T-helper 17 cell (primary cell): Measurements from ENCODE around the gene RBM10. TPM values are rescaled to one million over a fixed set of nuclear protein-coding genes. Genes with fewer than 3 reads are reported as not detected.
A peak's percentile ranks its signal among the peaks of the same experiment; 100 is the strongest.

Experiments
- ATAC-seq: fragments of 150-1000 bp; cut with Tn5 transposase; 2 replicates; pipeline ENCODE4 v1.10.0; 2021; ENCODE audit warnings: mild to moderate bottlenecking, moderate library complexity
- DNase-seq, 3 donors: peaks; one replicate each; pipeline versions ENCODE4 v3.0.0 to v3.0.0-alpha.2; 2020 to 2021
- H3K9me3 ChIP-seq: one replicate; pipeline ENCODE4 v1.7.0; 2013; ENCODE audit warnings: low read length, mild to moderate bottlenecking; ENCODE audit not compliant: control insufficient read depth, poor library complexity, severe bottlenecking
- H3K27ac Mint-ChIP-seq: one replicate; pipeline ENCODE4 v1.8.0; 2022; ENCODE audit warnings: mild to moderate bottlenecking, moderate library complexity, mixed read lengths
- H3K27me3 Mint-ChIP-seq: one replicate; pipeline ENCODE4 v1.8.0; 2022; ENCODE audit warnings: mixed read lengths
- H3K36me3 Mint-ChIP-seq: one replicate; pipeline ENCODE4 v1.8.0; 2022; ENCODE audit warnings: low read depth, mixed read lengths
- H3K4me1 Mint-ChIP-seq: one replicate; pipeline ENCODE4 v1.8.0; 2022; ENCODE audit warnings: mild to moderate bottlenecking, mixed read lengths
- H3K4me3 Mint-ChIP-seq: one replicate; pipeline ENCODE4 v1.8.0; 2022; ENCODE audit warnings: mild to moderate bottlenecking, moderate library complexity, mixed read lengths
- total RNA-seq, 4 donors: library from RNA in 2 of 4; stranded (reverse) in 2 of 4; gene quantifications; one replicate each; pipeline ENCODE4 v1.2.3 and lab custom pipeline; 2022 to 2026

Gene RBM10
- total RNA-seq, 2 donors from 2014 or later, result 33.0 to 36.5 TPM

- H3K36me3 Mint-ChIP-seq, result peaks cover 2% of the 10 kb centered on the region
- peak overlapping the region; percentile 31 for H3K4me3 Mint-ChIP-seq
- peaks cover 4% of the 10 kb centered on the region for H3K4me1 Mint-ChIP-seq
- ATAC-seq (no peak), DNase-seq (no peak)
- H3K27me3 Mint-ChIP-seq, result no peaks in the 10 kb centered on the region
- peak overlapping the region; percentile 78 for H3K27ac Mint-ChIP-seq
- H3K9me3 ChIP-seq, result no peaks in the 10 kb centered on the region
Measured at GRCh38 chrX:47187106-47187677, 42.2 kb downstream of the RBM10 start.

GRCh38 chrX:47189906-47190305 is 44.9 kb downstream of the RBM10 start:
- no peaks in the 10 kb centered on the region for H3K27me3 Mint-ChIP-seq
- no peak for ATAC-seq
- peaks cover 5% of the 10 kb centered on the region for H3K36me3 Mint-ChIP-seq
- no peak overlapping the region for H3K27ac Mint-ChIP-seq
- no peak overlapping the region for H3K4me3 Mint-ChIP-seq
- DNase-seq, result no peak
- H3K4me1 Mint-ChIP-seq, result peaks cover 14% of the 10 kb centered on the region
- no peaks in the 10 kb centered on the region for H3K9me3 ChIP-seq

GRCh38 chrX:47190445-47191269 is 45.6 kb downstream of the RBM10 start:
- peak; percentile 53 to 66 (median 56) for DNase-seq

GRCh38 chrX:47191331-47191730 is 46.3 kb downstream of the RBM10 start:
- peak in 2 of 3 donors; percentile 12 to 17 for DNase-seq
- Mint-ChIP-seq H3K4me1 (peaks cover 23% of the 10 kb centered on the region), H3K4me3 (peak overlapping the region; percentile 94), H3K27ac (peak overlapping the region; percentile 97), H3K27me3 (no peaks in the 10 kb centered on the region), H3K36me3 (peaks cover 2% of the 10 kb centered on the region)
- H3K9me3 ChIP-seq, result no peaks in the 10 kb centered on the region
- ATAC-seq, result peak; percentile 5

More at GRCh38 chrX:47190445-47191269, 45.6 kb downstream of the RBM10 start:
- Mint-ChIP-seq H3K36me3 (peaks cover 4% of the 10 kb centered on the region), H3K27ac (peak overlapping the region; percentile 97), H3K27me3 (no peaks in the 10 kb centered on the region), H3K4me3 (peak overlapping the region; percentile 94), H3K4me1 (peaks cover 16% of the 10 kb centered on the region)
- no peaks in the 10 kb centered on the region for H3K9me3 ChIP-seq
- ATAC-seq, result peak; percentile 82

GRCh38 chrX:47191806-47192401 is 46.9 kb downstream of the RBM10 start:
- ATAC-seq, result no peak
- Mint-ChIP-seq H3K27me3 (no peaks in the 10 kb centered on the region), H3K4me3 (peak overlapping the region; percentile 94), H3K36me3 (peaks cover 2% of the 10 kb centered on the region), H3K27ac (peak overlapping the region; percentile 97), H3K4me1 (peaks cover 28% of the 10 kb centered on the region)
- no peak for DNase-seq
- H3K9me3 ChIP-seq, result no peaks in the 10 kb centered on the region

GRCh38 chrX:47193475-47194193 is 48.6 kb downstream of the RBM10 start, which contains the start of gene UBA1:
UBA1 (plus strand) TSS chrX:47193829; CDS start chrX:47198803, 4,974 bp downstream.
- H3K27ac Mint-ChIP-seq, result peak within 1 kb of the TSS; percentile 89
- ATAC-seq (peak; percentile 79), DNase-seq (peak; percentile 75 to 85 (median 84))
- peaks cover 31% of the 10 kb centered on the region for H3K4me1 Mint-ChIP-seq
- H3K36me3 Mint-ChIP-seq, result peaks cover 2% of the 10 kb centered on the region
- H3K27me3 Mint-ChIP-seq, result no peaks in the 10 kb centered on the region
- H3K9me3 ChIP-seq, result no peaks in the 10 kb centered on the region
- H3K4me3 Mint-ChIP-seq, result peak within 1 kb of the TSS; percentile 96

- H3K9me3 ChIP-seq, result no peaks in the 10 kb centered on the region
- H3K4me1 Mint-ChIP-seq, result peaks cover 31% of the 10 kb centered on the region
- DNase-seq (no peak), ATAC-seq (no peak)
- peak overlapping the region; percentile 89 for H3K27ac Mint-ChIP-seq
- H3K4me3 Mint-ChIP-seq, result peak overlapping the region; percentile 96
- peaks cover 2% of the 10 kb centered on the region for H3K36me3 Mint-ChIP-seq
- no peaks in the 10 kb centered on the region for H3K27me3 Mint-ChIP-seq
Measured at GRCh38 chrX:47194194-47194787, 49.3 kb downstream of the RBM10 start.

GRCh38 chrX:47196098-47196497 is 51.1 kb downstream of the RBM10 start:
- no peaks in the 10 kb centered on the region for H3K9me3 ChIP-seq
- Mint-ChIP-seq H3K36me3 (peaks cover 2% of the 10 kb centered on the region), H3K4me3 (peak overlapping the region; percentile 96), H3K4me1 (peaks cover 27% of the 10 kb centered on the region), H3K27me3 (no peaks in the 10 kb centered on the region), H3K27ac (peak overlapping the region; percentile 89)
- ATAC-seq, result no peak
- DNase-seq, result no peak

- Mint-ChIP-seq H3K36me3 (peaks cover 2% of the 10 kb centered on the region), H3K27me3 (no peaks in the 10 kb centered on the region), H3K27ac (peak overlapping the region; percentile 89), H3K4me1 (peaks cover 27% of the 10 kb centered on the region), H3K4me3 (peak overlapping the region; percentile 96)
- DNase-seq, result no peak
- ATAC-seq, result no peak
- H3K9me3 ChIP-seq, result no peaks in the 10 kb centered on the region
Measured at GRCh38 chrX:47197526-47197925, 52.5 kb downstream of the RBM10 start.

GRCh38 chrX:47198026-47198686 is 53.1 kb downstream of the RBM10 start:
- Mint-ChIP-seq H3K27ac (peak overlapping the region; percentile 89), H3K4me3 (no peak overlapping the region)
- DNase-seq, result no peak

GRCh38 chrX:47198687-47199080 is 53.7 kb downstream of the RBM10 start:
- ATAC-seq, result no peak

More at GRCh38 chrX:47198026-47198686, 53.1 kb downstream of the RBM10 start:
- H3K9me3 ChIP-seq, result no peaks in the 10 kb centered on the region
- peaks cover 2% of the 10 kb centered on the region for H3K36me3 Mint-ChIP-seq
- no peak for ATAC-seq
- H3K4me1 Mint-ChIP-seq, result peaks cover 24% of the 10 kb centered on the region
- H3K27me3 Mint-ChIP-seq, result no peaks in the 10 kb centered on the region

GRCh38 chrX:47199286-47199685 is 54.3 kb downstream of the RBM10 start:
- no peak overlapping the region for H3K4me3 Mint-ChIP-seq
- no peaks in the 10 kb centered on the region for H3K27me3 Mint-ChIP-seq
- no peak for DNase-seq
- no peak for ATAC-seq
- H3K4me1 Mint-ChIP-seq, result peaks cover 20% of the 10 kb centered on the region
- peak overlapping the region; percentile 73 for H3K27ac Mint-ChIP-seq
- H3K9me3 ChIP-seq, result no peaks in the 10 kb centered on the region
- no peaks in the 10 kb centered on the region for H3K36me3 Mint-ChIP-seq

More at GRCh38 chrX:47198687-47199080, 53.7 kb downstream of the RBM10 start:
- Mint-ChIP-seq H3K36me3 (peaks cover under 1% of the 10 kb centered on the region), H3K4me1 (peaks cover 21% of the 10 kb centered on the region), H3K27ac (peak overlapping the region; percentile 61), H3K4me3 (no peak overlapping the region), H3K27me3 (no peaks in the 10 kb centered on the region)
- H3K9me3 ChIP-seq, result no peaks in the 10 kb centered on the region
- DNase-seq, result no peak
